ENCODE results near the gene VAV2. TPM values are rescaled to one million over a fixed set of nuclear protein-coding genes. Genes with fewer than 3 reads are reported as not detected.

VAV2 gene
- total RNA-seq, 1 experiment from 2014 or later: 9.7 TPM

GRCh38 chr9:133824106-133824801, 167.9 kb downstream of the VAV2 start:
- Histone ChIP-seq H3K4me2 (ENCODE audit: low read length) (no peak overlapping the region), H3F3A (ENCODE audit: low read length, unreplicated experiment) (no peaks in the 10 kb centered on the region), H3K79me2 (ENCODE audit: low read length) (no peaks in the 10 kb centered on the region), H3K4me1 (ENCODE audit: insufficient read depth, low read length) (no peaks in the 10 kb centered on the region), H3K4me3 (ENCODE audit: low read length) (no peak overlapping the region), H4K20me1 (ENCODE audit: low read length) (no peaks in the 10 kb centered on the region), H3K27ac (ENCODE audit: low read length) (no peak overlapping the region), H3K36me3 (ENCODE audit: low read depth, low read length) (no peaks in the 10 kb centered on the region), H3K9me2 (replicated peaks; ENCODE audit: low read length) (no peaks in the 10 kb centered on the region), H2AFZ (ENCODE audit: low read length) (no peak overlapping the region), H3K9ac (ENCODE audit: low read length) (no peak overlapping the region), H3K27me3 (ENCODE audit: low read length) (no peaks in the 10 kb centered on the region), H3K9me3 (ENCODE audit: low read length) (no peaks in the 10 kb centered on the region)
- ChIA-PET POLR2A (ENCODE audit: unreplicated experiment) (no interaction called here), CTCF (no interaction called here)
- TF ChIP-seq EZH2phosphoT487 (IDR thresholded peaks at IDR 0.05; ENCODE audit: borderline replicate concordance, low read length): no peak
- intact Hi-C loops (cut with micrococcal nuclease): no loop called here
- BruUV-seq (replicated peaks): no TSS peak
- DNase-seq (no peak), ATAC-seq (no peak)

DNA sequence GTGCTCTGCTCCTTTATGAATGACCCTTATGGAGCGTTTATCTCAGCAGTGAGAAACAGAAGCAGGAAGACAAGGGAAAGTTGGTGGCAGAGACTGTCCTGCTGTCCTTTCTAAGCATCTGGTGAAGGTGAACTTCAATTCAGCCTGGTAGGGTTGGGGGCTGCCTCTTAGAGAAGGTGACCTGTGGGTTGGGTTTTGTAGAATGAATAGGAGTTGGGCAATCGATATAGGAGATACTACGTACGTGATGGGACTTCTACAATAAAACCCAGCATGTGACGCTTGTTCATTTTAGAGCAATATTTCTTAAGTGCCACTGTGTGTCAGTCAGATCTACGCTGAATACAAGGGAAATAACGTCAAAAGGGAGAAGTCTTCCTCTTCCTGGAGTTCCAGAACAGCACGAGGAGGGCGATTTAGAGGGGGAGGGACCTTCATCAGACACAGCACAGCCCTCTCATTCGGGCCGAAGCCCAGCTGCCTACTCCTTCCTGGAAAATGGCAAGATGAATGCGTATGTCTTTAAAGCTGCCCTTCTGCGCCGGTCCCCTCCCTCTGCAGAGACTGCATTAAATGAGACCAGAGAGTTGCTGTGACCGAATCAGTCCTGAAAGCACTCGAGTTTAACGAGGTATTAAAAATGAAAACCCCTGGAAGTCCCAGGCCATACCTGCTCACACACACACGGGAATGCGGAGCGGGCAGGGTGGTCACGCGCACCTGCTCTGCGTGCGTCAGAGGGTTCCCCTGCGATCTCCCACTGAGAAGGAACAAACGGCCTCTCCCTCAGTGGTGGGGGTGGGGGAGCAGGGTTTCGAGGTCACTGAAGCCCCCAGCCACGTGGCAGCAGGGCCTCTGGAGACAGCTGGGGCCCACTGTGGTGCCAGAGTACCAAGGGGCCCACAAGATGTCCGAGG, 168.7 kb downstream of the VAV2 start:
- no peaks in the 10 kb centered on the region for H3K27me3 ChIP-seq (ENCODE audit: low read length)
- H3K4me1 ChIP-seq (ENCODE audit: insufficient read depth, low read length): no peaks in the 10 kb centered on the region
- intact Hi-C loops (cut with micrococcal nuclease): no loop called here
- no peak for DNase-seq
- H3K9ac ChIP-seq (ENCODE audit: low read length): no peak overlapping the region
- H2AFZ ChIP-seq (ENCODE audit: low read length): no peak overlapping the region
- H3K4me2 ChIP-seq (ENCODE audit: low read length): no peak overlapping the region
- H3K9me3 ChIP-seq (ENCODE audit: low read length): no peaks in the 10 kb centered on the region
- no peaks in the 10 kb centered on the region for H3F3A ChIP-seq (ENCODE audit: low read length, unreplicated experiment)
- CTCF ChIA-PET: no interaction called here
- no peaks in the 10 kb centered on the region for H4K20me1 ChIP-seq (ENCODE audit: low read length)
- BruUV-seq (replicated peaks): no TSS peak
- no peak overlapping the region for H3K27ac ChIP-seq (ENCODE audit: low read length)
- POLR2A ChIA-PET (ENCODE audit: unreplicated experiment): no interaction called here
- no peaks in the 10 kb centered on the region for H3K9me2 ChIP-seq (replicated peaks; ENCODE audit: low read length)
- no peak overlapping the region for H3K4me3 ChIP-seq (ENCODE audit: low read length)
- TF ChIP-seq EZH2phosphoT487 (IDR thresholded peaks at IDR 0.05; ENCODE audit: borderline replicate concordance, low read length) (no peak), CTCF (conservative IDR thresholded peaks at IDR 0.05; ENCODE audit: low read depth, low read length) (no peak), EZH2 (IDR thresholded peaks at IDR 0.05; ENCODE audit: low read length, unreplicated experiment) (no peak)
- no peaks in the 10 kb centered on the region for H3K36me3 ChIP-seq (ENCODE audit: low read depth, low read length)
- no peak for ATAC-seq
- no peaks in the 10 kb centered on the region for H3K79me2 ChIP-seq (ENCODE audit: low read length)

- H3K27ac ChIP-seq (ENCODE audit: low read length): no peak overlapping the region
- no peak overlapping the region for H3K9ac ChIP-seq (ENCODE audit: low read length)
- H3K4me2 ChIP-seq (ENCODE audit: low read length): no peak overlapping the region
- H3K4me3 ChIP-seq (ENCODE audit: low read length): no peak overlapping the region
- no peak for ATAC-seq
- no peak for DNase-seq
- POLR2A ChIA-PET (ENCODE audit: unreplicated experiment): no interaction called here
- CTCF ChIA-PET: no interaction called here
- intact Hi-C loops (cut with micrococcal nuclease): no loop called here
- TF ChIP-seq CTCF (conservative IDR thresholded peaks at IDR 0.05; ENCODE audit: low read depth, low read length) (no peak), EZH2 (IDR thresholded peaks at IDR 0.05; ENCODE audit: low read length, unreplicated experiment) (no peak), EZH2phosphoT487 (IDR thresholded peaks at IDR 0.05; ENCODE audit: borderline replicate concordance, low read length) (no peak)
- H3K9me2 ChIP-seq (replicated peaks; ENCODE audit: low read length): no peaks in the 10 kb centered on the region
- no peaks in the 10 kb centered on the region for H3F3A ChIP-seq (ENCODE audit: low read length, unreplicated experiment)
- H3K27me3 ChIP-seq (ENCODE audit: low read length): no peaks in the 10 kb centered on the region
- H3K9me3 ChIP-seq (ENCODE audit: low read length): no peaks in the 10 kb centered on the region
- H3K4me1 ChIP-seq (ENCODE audit: insufficient read depth, low read length): no peaks in the 10 kb centered on the region
- no TSS peak for BruUV-seq (replicated peaks)
- H3K36me3 ChIP-seq (ENCODE audit: low read depth, low read length): no peaks in the 10 kb centered on the region
- H2AFZ ChIP-seq (ENCODE audit: low read length): no peak overlapping the region
- H3K79me2 ChIP-seq (ENCODE audit: low read length): no peaks in the 10 kb centered on the region
- H4K20me1 ChIP-seq (ENCODE audit: low read length): no peaks in the 10 kb centered on the region
These were observed 169.6 kb downstream of the VAV2 start for GRCh38 chr9:133822430-133823065.
